Measurements from ENCODE around the gene GALNT14. TPM values are rescaled to one million over a fixed set of nuclear protein-coding genes. Genes with fewer than 3 reads are reported as not detected.

GALNT14 gene
- total RNA-seq, 1 donor from 2014 or later = 151 TPM

- no peak for DNase-seq (ENCODE audit: low read depth)
Measured at GRCh38 chr2:30978044-30978443, 160.2 kb downstream of the GALNT14 start.

GRCh38 chr2:30975156-30975555 is 163.1 kb downstream of the GALNT14 start:
- no peak for DNase-seq (ENCODE audit: low read depth)

GRCh38 chr2:30974554-30974953 is 163.7 kb downstream of the GALNT14 start:
- DNase-seq (ENCODE audit: low read depth) = peak; percentile 38

- DNase-seq (ENCODE audit: low read depth) = no peak
Measured at GRCh38 chr2:30974092-30974491, 164.1 kb downstream of the GALNT14 start.

GRCh38 chr2:30971231-30972025 is 166.8 kb downstream of the GALNT14 start:
- no peak for DNase-seq (ENCODE audit: low read depth)

- DNase-seq (ENCODE audit: low read depth) = no peak
Measured at GRCh38 chr2:30968660-30969397, 169.4 kb downstream of the GALNT14 start.

- DNase-seq (ENCODE audit: low read depth) = no peak
Measured at GRCh38 chr2:30966786-30967185, 171.5 kb downstream of the GALNT14 start.

GRCh38 chr2:30965022-30965531 is 173.2 kb downstream of the GALNT14 start:
- no peak for DNase-seq (ENCODE audit: low read depth)

GRCh38 chr2:30964334-30965005 is 173.8 kb downstream of the GALNT14 start:
- no peak for DNase-seq (ENCODE audit: low read depth)

GRCh38 chr2:30963184-30963583 is 175.1 kb downstream of the GALNT14 start:
- no peak for DNase-seq (ENCODE audit: low read depth)

- DNase-seq (ENCODE audit: low read depth) = no peak
Measured at GRCh38 chr2:30960213-30960612, 178.0 kb downstream of the GALNT14 start.

- no peak for DNase-seq (ENCODE audit: low read depth)
Measured at GRCh38 chr2:30959653-30960052, 178.6 kb downstream of the GALNT14 start.

GRCh38 chr2:30958918-30959265 is 179.3 kb downstream of the GALNT14 start:
- DNase-seq (ENCODE audit: low read depth) = no peak

- no peak for DNase-seq (ENCODE audit: low read depth)
Measured at GRCh38 chr2:30958193-30958917, 179.9 kb downstream of the GALNT14 start.

- DNase-seq (ENCODE audit: low read depth) = no peak
Measured at GRCh38 chr2:30957591-30957990, 180.6 kb downstream of the GALNT14 start.

- DNase-seq (ENCODE audit: low read depth) = peak; percentile 21
Measured at GRCh38 chr2:30956995-30957394, 181.2 kb downstream of the GALNT14 start.

- DNase-seq (ENCODE audit: low read depth) = no peak
Measured at GRCh38 chr2:30955516-30956132, 182.6 kb downstream of the GALNT14 start.

GRCh38 chr2:30950339-30950738 is 187.9 kb downstream of the GALNT14 start:
- DNase-seq (ENCODE audit: low read depth) = no peak

GRCh38 chr2:30949435-30949834 is 188.8 kb downstream of the GALNT14 start:
- DNase-seq (ENCODE audit: low read depth) = no peak

GRCh38 chr2:30948857-30949256 is 189.4 kb downstream of the GALNT14 start:
- no peak for DNase-seq (ENCODE audit: low read depth)

- DNase-seq (ENCODE audit: low read depth) = peak; percentile 55
Measured at GRCh38 chr2:30948130-30948529, 190.1 kb downstream of the GALNT14 start.
